Stimulated activated CD4-positive, alpha-beta T cell treated with anti-CD3 and anti-CD28 coated beads, Interleukin-15, amount 100 ng/mL, for 24 hours (primary cell): ENCODE data around the gene PTPRCAP.
"Not testable (repeated sequence)": the region's sequence is repeated elsewhere in the genome, so short reads cannot be mapped to it uniquely, and the experiment has no call there.

Source experiments
- DNase-seq: peaks from one replicate; pipeline ENCODE4 v3.0.0-alpha.2; 2020

Gene PTPRCAP

GRCh38 chr11:67408437-67409200 is 28.9 kb downstream of the PTPRCAP start:
- peak; percentile 45 for DNase-seq

- no peak for DNase-seq
These were observed 29.8 kb downstream of the PTPRCAP start for GRCh38 chr11:67407688-67408163.

DNA sequence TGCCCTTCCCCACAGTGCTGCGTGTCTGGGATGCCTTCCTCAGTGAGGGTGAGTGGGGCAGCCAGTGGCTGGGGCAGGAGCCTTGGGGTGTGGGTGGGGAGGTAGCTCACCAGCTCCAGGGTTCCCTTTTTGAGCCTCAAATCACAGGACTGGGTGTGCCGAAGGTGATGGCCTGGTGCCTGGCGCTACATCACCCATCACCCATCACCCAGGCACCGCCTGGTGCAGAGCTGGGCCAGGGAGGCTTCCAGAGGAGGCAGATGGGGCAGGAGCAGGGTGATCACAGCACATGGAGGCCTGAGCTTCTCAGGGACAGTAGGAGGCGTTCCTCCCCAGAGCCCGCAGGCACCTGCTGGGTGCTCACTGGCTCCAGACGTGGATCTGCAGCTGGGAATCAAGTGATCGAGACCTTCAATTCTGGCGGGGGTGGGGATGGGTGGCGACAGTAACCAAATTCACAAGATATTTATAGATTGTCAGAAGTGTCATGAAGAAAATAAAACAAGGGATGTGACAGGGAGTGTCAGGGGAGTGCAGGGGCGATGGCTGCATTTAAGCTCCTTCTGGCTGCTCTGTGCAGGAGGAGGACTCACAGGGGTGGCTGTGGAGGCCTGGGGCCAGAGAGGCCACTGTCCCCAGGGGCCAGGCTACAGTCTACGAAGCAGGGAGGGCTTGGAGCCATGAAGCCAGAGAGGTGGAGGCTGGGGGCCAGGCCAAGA is 30.4 kb downstream of the PTPRCAP start:
- peak; percentile 49 for DNase-seq

- no peak for DNase-seq
These were observed 31.0 kb downstream of the PTPRCAP start for GRCh38 chr11:67406420-67406968.

DNA sequence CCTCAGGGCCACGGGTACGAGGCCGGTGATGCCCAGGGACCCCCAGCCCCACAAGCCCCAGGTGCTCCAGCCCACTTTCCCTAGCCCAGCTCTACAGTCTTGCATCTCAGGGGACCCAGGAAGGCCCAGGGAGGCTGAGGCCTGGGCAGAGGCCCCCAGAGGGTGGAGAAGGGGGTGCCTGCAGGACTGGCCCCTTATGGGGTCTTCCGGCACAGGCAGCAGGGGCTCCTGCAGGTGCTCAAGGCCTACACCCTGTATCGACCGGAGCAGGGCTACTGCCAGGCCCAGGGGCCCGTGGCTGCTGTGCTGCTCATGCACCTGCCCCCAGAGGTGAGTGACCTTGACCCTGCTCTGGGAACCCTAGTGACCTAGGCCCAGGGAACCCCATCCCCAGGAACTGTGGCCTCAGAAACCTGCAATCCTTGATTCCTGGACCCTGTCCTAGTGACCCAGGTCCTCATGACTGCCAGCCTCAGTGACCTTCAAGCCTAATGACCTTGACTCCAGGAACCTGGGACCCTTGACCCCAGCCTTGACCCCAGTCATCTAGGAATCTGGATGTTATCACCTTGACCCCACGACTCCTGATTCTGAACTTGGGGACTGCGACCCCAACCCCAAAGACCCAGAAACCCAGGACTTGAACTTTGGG is 31.7 kb downstream of the PTPRCAP start:
- no peak for DNase-seq

GRCh38 chr11:67405196-67405567 is 32.3 kb downstream of the PTPRCAP start:
- peak; percentile 50 for DNase-seq

DNA sequence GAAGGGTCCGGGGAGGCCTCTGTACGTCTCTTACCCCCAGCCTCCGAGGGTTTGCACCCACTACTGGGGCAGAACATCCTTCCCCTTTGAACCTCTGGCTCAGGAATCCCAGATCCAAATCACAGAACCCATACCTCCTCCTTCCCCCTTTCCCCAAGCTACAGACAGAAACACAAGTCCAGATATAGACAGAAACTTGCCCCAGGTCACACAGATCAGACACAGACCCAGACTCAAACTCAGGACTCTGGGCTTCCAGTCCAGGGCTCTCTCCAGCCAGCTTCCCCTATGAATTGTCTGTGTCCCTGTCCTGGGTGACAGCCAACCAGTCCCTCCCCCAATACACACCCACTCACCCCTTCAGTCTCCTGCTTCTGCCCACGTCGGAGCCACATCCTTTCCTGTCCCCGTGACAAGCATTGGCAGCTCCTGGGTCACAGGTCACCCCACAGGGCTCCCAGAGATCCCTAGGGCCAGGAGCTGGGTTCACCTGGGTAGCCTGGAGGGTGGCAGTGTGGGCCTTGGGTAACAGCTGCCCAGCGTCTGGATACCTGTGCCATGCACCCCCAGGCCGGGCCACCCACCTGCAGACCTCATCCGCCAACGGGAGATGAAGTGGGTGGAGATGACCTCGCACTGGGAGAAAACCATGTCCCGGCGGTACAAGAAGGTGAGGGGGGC is 32.8 kb downstream of the PTPRCAP start:
- peak; percentile 73 for DNase-seq

GRCh38 chr11:67403085-67403484 is 34.4 kb downstream of the PTPRCAP start:
- DNase-seq: not testable (repeated sequence)

DNA sequence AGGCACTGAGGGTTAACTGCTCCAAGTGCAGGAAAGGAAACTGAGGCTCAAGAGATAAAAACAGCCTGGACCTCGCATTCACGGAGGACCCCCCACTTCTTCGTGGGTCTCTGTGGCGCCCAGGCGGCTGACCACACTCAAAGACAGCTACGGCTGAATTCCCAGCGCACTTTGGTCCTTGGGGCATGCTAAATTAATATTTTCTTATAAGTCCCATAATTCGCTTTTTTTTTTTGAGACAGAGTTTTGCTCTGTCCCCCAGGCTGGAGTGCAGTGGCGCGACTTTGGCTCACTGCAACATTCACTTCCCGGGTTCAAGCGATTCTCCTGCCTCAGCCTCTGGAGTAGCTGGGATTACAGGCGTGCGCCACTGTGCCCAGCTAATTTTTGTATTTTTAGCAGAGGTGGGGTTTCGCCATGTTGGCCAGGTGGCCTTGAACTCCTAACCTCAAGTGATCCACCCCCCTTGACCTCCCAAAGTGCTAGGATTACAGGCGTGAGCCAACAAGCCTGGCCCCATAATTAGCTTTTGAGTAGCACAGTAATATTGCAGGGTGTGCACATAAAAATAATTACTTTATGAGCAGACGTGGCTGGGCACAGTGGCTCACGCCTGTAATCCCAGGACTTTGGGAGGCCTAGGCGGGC is 35.2 kb downstream of the PTPRCAP start:
- DNase-seq: not testable (repeated sequence)

GRCh38 chr11:67401495-67402191 is 35.8 kb downstream of the PTPRCAP start, which contains the start of gene PPP1CA:
Gene PPP1CA, minus strand, starts transcription at chr11:67401858. Its CDS starts 76 bp downstream, at chr11:67401782.
- DNase-seq: peak; percentile 93

DNA sequence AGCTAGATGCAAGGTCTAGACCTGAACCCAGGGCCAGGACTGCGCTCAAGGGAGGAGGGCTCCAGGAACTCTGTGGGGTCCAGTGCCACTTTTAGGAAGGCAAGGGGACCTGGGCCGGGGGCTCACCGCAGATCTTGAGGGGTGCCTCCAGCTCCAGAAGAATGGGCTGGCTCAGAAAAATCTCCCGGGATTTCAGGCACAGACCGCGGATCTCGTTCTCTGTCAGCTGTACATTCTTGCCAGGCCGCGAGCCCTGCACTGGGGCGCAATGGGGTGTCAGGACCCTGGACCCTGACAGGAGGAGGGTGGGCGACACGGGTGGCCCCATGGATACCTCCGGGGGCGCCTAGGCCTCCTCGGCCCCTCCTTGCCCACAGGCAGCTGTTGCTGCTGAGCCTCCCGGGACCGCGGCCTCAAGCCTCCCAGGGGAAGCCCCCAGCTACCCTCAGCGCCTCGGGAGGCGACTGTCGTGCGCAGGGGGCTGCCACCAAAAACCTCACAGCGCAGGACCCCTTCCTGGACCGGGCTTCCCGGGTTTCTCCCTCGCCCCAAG is 36.5 kb downstream of the PTPRCAP start:
- DNase-seq: no peak

- DNase-seq: no peak
These were observed 37.1 kb downstream of the PTPRCAP start for GRCh38 chr11:67400251-67400941.

DNA sequence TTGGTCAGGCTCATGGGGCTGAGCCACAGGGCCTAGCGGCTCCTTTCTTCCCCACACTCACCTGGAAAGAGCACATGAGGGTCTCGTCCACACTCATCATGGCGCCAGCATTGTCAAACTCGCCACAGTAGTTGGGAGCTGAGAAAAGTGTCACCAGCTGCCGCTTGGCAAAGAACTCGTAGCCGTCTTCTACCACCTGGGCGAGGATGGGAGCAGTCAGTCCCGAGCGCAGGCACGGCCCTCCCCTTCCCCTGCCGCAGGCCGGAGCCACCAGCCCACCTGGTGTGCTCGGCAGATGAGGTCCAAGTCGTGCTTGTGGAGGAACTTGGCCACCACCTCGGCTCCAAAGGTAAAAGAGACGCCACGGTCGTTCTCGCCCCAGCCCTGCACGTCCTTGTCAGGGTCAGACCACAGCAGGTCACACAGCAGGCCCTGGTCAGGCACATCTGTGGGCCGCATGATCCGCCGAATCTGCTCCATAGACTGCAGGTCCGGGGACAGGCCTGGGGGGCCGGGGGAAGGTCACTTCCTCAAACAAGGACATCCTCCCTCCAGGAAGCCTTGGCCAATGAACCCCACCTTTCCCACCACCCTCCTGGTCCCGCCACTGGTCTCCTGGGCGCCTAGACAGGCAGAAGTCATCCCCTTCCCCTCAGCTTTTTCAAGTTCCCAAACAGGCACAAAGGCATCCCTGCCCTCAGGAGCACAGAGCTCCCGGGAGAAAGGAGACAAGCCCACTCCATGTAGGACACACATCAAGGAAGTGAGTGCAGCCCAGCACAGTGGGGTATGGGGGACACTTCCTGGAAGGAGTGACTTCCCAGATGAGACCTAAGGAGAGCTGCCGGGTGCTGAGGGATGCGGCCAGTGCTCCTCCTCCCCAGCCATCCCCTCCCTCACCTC is 38.6 kb downstream of the PTPRCAP start:
- no peak for DNase-seq

- no peak for DNase-seq
These were observed 39.4 kb downstream of the PTPRCAP start for GRCh38 chr11:67397986-67398660.

DNA sequence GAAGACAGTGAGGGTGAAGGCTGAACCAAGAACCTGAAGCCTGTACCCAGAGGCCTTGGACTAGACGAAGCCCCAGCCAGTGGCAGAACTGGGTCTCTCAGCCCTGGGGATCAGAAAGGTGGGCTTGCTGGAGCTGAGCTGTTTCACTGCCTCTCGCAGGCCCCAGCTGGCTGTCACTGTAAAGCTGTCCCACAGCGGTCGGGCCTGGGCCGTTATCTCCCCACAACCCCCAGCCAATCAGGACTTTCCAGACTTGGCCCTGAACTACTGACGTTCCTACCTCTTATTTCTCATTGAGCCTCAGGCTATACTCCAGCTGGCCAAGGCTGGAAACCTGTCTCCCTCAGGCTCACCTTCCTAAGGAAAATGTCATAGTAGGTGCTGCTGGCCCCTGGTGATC is 39.9 kb downstream of the PTPRCAP start:
- DNase-seq: no peak

GRCh38 chr11:67396587-67397389 is 40.7 kb downstream of the PTPRCAP start:
- DNase-seq: no peak

GRCh38 chr11:67396259-67396581 is 41.3 kb downstream of the PTPRCAP start:
- DNase-seq: no peak
